Ovary (tissue), 9 donors: ENCODE results near the gene C16orf54. TPM values are rescaled to one million over a fixed set of nuclear protein-coding genes. Genes with fewer than 3 reads are reported as not detected.
"Not testable (repeated sequence)": the region's sequence is repeated elsewhere in the genome, so short reads cannot be mapped to it uniquely, and the experiment has no call there.

ENCODE experiments used
- DNase-seq, 5 donors: peaks; one replicate each; pipeline ENCODE4 v3.0.0-alpha.2; 2019 to 2020
- H3K27ac ChIP-seq, 2 donors: fragments of 200-600 bp; one replicate each; pipeline versions ENCODE4 v1.5.1 to v1.8.0; 2019 to 2022
- H3K27me3 ChIP-seq: fragments of 200-600 bp; one replicate; pipeline ENCODE4 v1.8.0; 2022
- H3K36me3 ChIP-seq: fragments of 200-600 bp; sonication (generic); one replicate; pipeline ENCODE4 v1.5.1; 2019
- H3K4me1 ChIP-seq: one replicate; pipeline ENCODE4 v1.8.1; 2013; ENCODE audit warnings: mild to moderate bottlenecking, moderate library complexity; ENCODE audit not compliant: insufficient read depth
- H3K4me3 ChIP-seq: fragments of 200-600 bp; sonication (generic); one replicate; pipeline ENCODE4 v1.5.1; 2017
- H3K9me3 ChIP-seq, 2 donors: fragments of 200-600 bp in 1 of 2; sonication (generic) in 1 of 2; one replicate each; pipeline versions ENCODE4 v1.5.1 to v1.8.1; 2013 to 2019; ENCODE audit warnings: mild to moderate bottlenecking in 1 of 2, moderate library complexity in 1 of 2
- CTCF ChIP-seq, 3 donors: fragments of 450-650 bp in 2 of 3; fragments of 200-600 bp in 1 of 3; IDR thresholded peaks; one replicate each; pipeline versions ENCODE4 v1.5.1 to v1.8.0; 2016 to 2022; ENCODE audit warnings: antibody characterized with exemption in 3 of 3, mild to moderate bottlenecking in 1 of 3
- EP300 ChIP-seq: sonication (generic); formaldehyde crosslinking; IDR thresholded peaks from one replicate; pipeline ENCODE4 v1.6.1; 2017; ENCODE audit warnings: antibody characterized with exemption
- POLR2A ChIP-seq: fragments of 450-650 bp; IDR thresholded peaks from one replicate; pipeline ENCODE4 v1.6.1; 2017; ENCODE audit warnings: antibody characterized with exemption, mild to moderate bottlenecking, moderate library complexity
- WGBS, 3 donors: extraction: QIAGEN DNeasy Blood & Tissue Kit in 1 of 3; methylation state at CpG; one replicate each; pipeline versions ENCODE4 v1.1.5 to v1.1.7; 2013 to 2017; 5-methylcytosine and 5-hydroxymethylcytosine counted together
- intact Hi-C, 4 donors: fragments of 100-400 bp; cut with DNase I; formaldehyde crosslinking; loops; one replicate each; pipeline versions ENCODE4 v1.11.0 to v1.15.1; 2022 to 2023
- polyA plus RNA-seq, 2 donors: library from polyadenylated mRNA; stranded (reverse); fragments of 200-250 nt in 1 of 2; fragments of 350-450 nt in 1 of 2; fragmentation: Illumina TruSeq in 1 of 2; extraction: RNeasy Lipid Tissue Mini Kit (QIAGEN cat#74804) in 1 of 2; gene quantifications; one replicate each; pipeline ENCODE4 v1.2.3, GENCODE V29; 2013 to 2014
- total RNA-seq, 7 donors: library from RNA; depleted of rRNA in 2 of 7; stranded (reverse); fragments of >200 nt in 2 of 7; fragmentation: NEBNext Ultra II Directional in 3 of 7; extraction: Animal tissue kit (Norgen Biotek cat#: 25700) in 3 of 7; gene quantifications; one replicate each; pipeline versions ENCODE4 v1.1.0 to v1.2.4, GENCODE V29; 2016 to 2023
- donor health status: DM: no; HTN: no; CAD: no; lungs with moderate emphysema.
- donor health status: DM: no; HTN: no; CAD: no.
- donor health status: Bipolar disorder and iron deficiency.
- donor health status: DM: yes; HTN: yes; CAD: no.
- donor health status: DM: no; HTN: no; CAD: no.
- donor health status: DM: yes; HTN: yes; CAD: no.

The C16orf54 gene
- total and polyA plus RNA-seq, 9 donors: 0.12 to 1.7 (median 0.30) TPM

- peak; percentile 71 to 86 (median 78) for DNase-seq
- H3K4me3 ChIP-seq: peak overlapping the region; percentile 22
- no peaks in the 10 kb centered on the region for H3K27me3 ChIP-seq
- peaks cover 7% of the 10 kb centered on the region for H3K4me1 ChIP-seq
- TF ChIP-seq CTCF (IDR thresholded peaks at IDR 0.05) (peak; percentile 72 to 77 (median 74)), EP300 (no peak)
- intact Hi-C loops: loop anchor here in 2 of 4 donors (10.0 kb wide), 1 partner anchor 60 kb away; no protein-coding TSS in a partner anchor
- no peaks in the 10 kb centered on the region for H3K36me3 ChIP-seq
- WGBS, 3 donors: 3 to 5% (median 5%) methylated on average over 38 of the region's 38 CpGs
- no peak overlapping the region for H3K27ac ChIP-seq
- H3K9me3 ChIP-seq: no peaks in the 10 kb centered on the region
Measured at GRCh38 chr16:29784901-29785500, 39.2 kb upstream of the C16orf54 start.

GRCh38 chr16:29784157-29784556 lies 38.4 kb upstream of the C16orf54 start:
- Histone ChIP-seq H3K9me3 (no peaks in the 10 kb centered on the region), H3K4me3 (no peak overlapping the region), H3K36me3 (no peaks in the 10 kb centered on the region), H3K27ac (no peak overlapping the region), H3K4me1 (peaks cover 3% of the 10 kb centered on the region), H3K27me3 (no peaks in the 10 kb centered on the region)
- 94 to 96% (median 95%) methylated on average over 2 of the region's 2 CpGs for WGBS, 3 donors
- intact Hi-C loops: loop anchor here in 2 of 4 donors (10.0 kb wide), 1 partner anchor 59 kb away; no protein-coding TSS in a partner anchor
- TF ChIP-seq EP300: no peak
- TF ChIP-seq POLR2A: no peak
- no peak for TF ChIP-seq CTCF (IDR thresholded peaks at IDR 0.05)
- no peak for DNase-seq

GRCh38 chr16:29783094-29783953 lies 37.5 kb upstream of the C16orf54 start:
- not testable (repeated sequence) for DNase-seq, H3K4me3 ChIP-seq, H3K9me3 ChIP-seq, H3K27ac ChIP-seq, H3K4me1 ChIP-seq, H3K27me3 ChIP-seq, H3K36me3 ChIP-seq
- intact Hi-C loops: loop anchor here in 2 of 4 donors (10.0 kb wide), 1 partner anchor 59 kb away; no protein-coding TSS in a partner anchor
- 68 to 70% (median 70%) methylated on average over 13 of the region's 13 CpGs for WGBS, 3 donors

- Histone ChIP-seq H3K4me3 (no peak overlapping the region), H3K4me1 (no peaks in the 10 kb centered on the region), H3K36me3 (no peaks in the 10 kb centered on the region), H3K27me3 (no peaks in the 10 kb centered on the region), H3K27ac (no peak overlapping the region), H3K9me3 (no peaks in the 10 kb centered on the region)
- intact Hi-C loops: loop anchor here in 1 of 4 donors (10.0 kb wide), 1 partner anchor 115 kb away; the partner anchor contains the start of gene SPN
- 60 to 89% (median 70%) methylated on average over 10 of the region's 10 CpGs for WGBS, 3 donors
- DNase-seq: no peak
- no peak for TF ChIP-seq POLR2A
- no peak for TF ChIP-seq EP300
- no peak for TF ChIP-seq CTCF (IDR thresholded peaks at IDR 0.05)
Measured at GRCh38 chr16:29779474-29779873, 33.7 kb upstream of the C16orf54 start.
